Heart right ventricle (tissue), 16 donors: ENCODE results near the gene RPRD2. TPM values are rescaled to one million over a fixed set of nuclear protein-coding genes. Genes with fewer than 3 reads are reported as not detected.
A peak's percentile ranks its signal among the peaks of the same experiment; 100 is the strongest.

ENCODE experiments used
- ATAC-seq, 8 donors: fragments of 200-7000 bp; cut with Tn5 transposase; one replicate each; pipeline ENCODE4 v1.9.1; 2020; ENCODE audit warnings: mild to moderate bottlenecking in 8 of 8, moderate library complexity in 8 of 8, moderate number of reproducible peaks in 1 of 8
- DNase-seq, 2 donors: peaks; one replicate each; pipeline ENCODE4 v3.0.0-alpha.2; 2020
- H3K27ac ChIP-seq, 10 donors: fragments of 200-600 bp; sonication (generic) in 2 of 10; one replicate each; pipeline versions ENCODE4 v1.5.0 to v1.8.0; 2020 to 2022; ENCODE audit warnings: mild to moderate bottlenecking in 3 of 10
- H3K27me3 ChIP-seq, 7 donors: fragments of 200-600 bp; one replicate each; pipeline ENCODE4 v1.8.0; 2021 to 2022; ENCODE audit warnings: mild to moderate bottlenecking in 2 of 7
- H3K36me3 ChIP-seq, 9 donors: fragments of 200-600 bp; sonication (generic) in 1 of 9; one replicate each; pipeline versions ENCODE4 v1.5.0 to v1.8.0; 2020 to 2022; ENCODE audit warnings: mild to moderate bottlenecking in 2 of 9
- H3K4me1 ChIP-seq, 9 donors: fragments of 200-600 bp; sonication (generic) in 1 of 9; one replicate each; pipeline versions ENCODE4 v1.5.0 to v1.8.0; 2020 to 2022; ENCODE audit warnings: mild to moderate bottlenecking in 4 of 9
- H3K4me3 ChIP-seq, 10 donors: fragments of 200-600 bp; sonication (generic) in 2 of 10; one replicate each; pipeline versions ENCODE4 v1.5.0 to v1.8.0; 2020 to 2022; ENCODE audit warnings: mild to moderate bottlenecking in 7 of 10, moderate library complexity in 2 of 10
- H3K9me3 ChIP-seq, 11 donors: fragments of 200-600 bp in 10 of 11; sonication (generic) in 2 of 11; one replicate each; pipeline versions ENCODE4 v1.5.0 to v1.8.0; 2013 to 2022; ENCODE audit warnings: mild to moderate bottlenecking in 2 of 11, control low read depth in 1 of 11, moderate library complexity in 1 of 11
- WGBS, 2 donors: extraction: QIAGEN DNeasy Blood & Tissue Kit; methylation state at CpG; one replicate each; pipeline ENCODE4 v1.1.7; 2013; ENCODE audit warnings: inconsistent platforms in 1 of 2; 5-methylcytosine and 5-hydroxymethylcytosine counted together
- intact Hi-C, 10 donors: fragments of 100-400 bp; cut with DNase I; formaldehyde crosslinking; loops; one replicate each; pipeline versions ENCODE4 v1.11.1 to v1.14.2; 2022
- polyA plus RNA-seq, 2 donors: library from polyadenylated mRNA; stranded (reverse); fragments of 200-250 nt; gene quantifications; one replicate each; pipeline ENCODE4 v1.2.3, GENCODE V29; 2013
- total RNA-seq, 10 donors: library from RNA; stranded (reverse); fragmentation: NEBNext Ultra II Directional in 3 of 10; extraction: Animal tissue kit (Norgen Biotek cat#: 25700) in 3 of 10; gene quantifications; one replicate each; pipeline versions ENCODE4 v1.2.1 to v1.2.4, GENCODE V29; 2021 to 2023
- TF ChIP-seq, protein P1 (sequence below), 9 donors: fragments of 200-600 bp; sonication (generic) in 2 of 9; IDR thresholded peaks; one replicate each; pipeline versions ENCODE4 v1.5.0 to v1.8.0; 2021 to 2022; ENCODE audit warnings: antibody characterized with exemption in 9 of 9, mild to moderate bottlenecking in 5 of 9, moderate library complexity in 1 of 9
- donor health status: Arrhythmogenic right ventricular cardiomyopathy.
- donor health status: ischemic (EF 13 %, LVEDD 7.1; RV severe dilation, severe dysfunction).
- donor health status: healthy with polysubstance abuse.
- donor health status: DM: no; HTN: yes; CAD: no.
- donor health status: DM: no; HTN: no; CAD: no.
- donor health status: ischemic (EF 25% LVEDD 6.9; RV normal size, moderate dysfunction).
- donor health status: ischemic (EF 25% LVEDD 5.7; RV mildly dilated, moderate dysfunction).
- donor health status: healthy.
- donor health status: DM: yes; HTN: yes; CAD: no.
- donor health status: Ischemic cardiomyopathy.
- donor health status: ischemic (EF 35%, LVEDD 5.7; RV mildly dilated, moderate dysfunction).
- donor health status: nonischemic (EF 11% LVEDD 7.7; RV severe dilation, severe dysfunction).
- donor health status: DM: yes; HTN: yes; CAD: no.
- donor health status: PGD.
- donor health status: ischemic (EF 29% LVEDD 5.4; RV normal size, mild dysfunction).
- donor health status: nonischemic (EF 23%, LVEDD 6.1; RV moderate dilation, normal function).

Gene RPRD2
- total and polyA plus RNA-seq, 12 donors, result 4.0 to 34.5 (median 27.9) TPM

- ATAC-seq (no peak), DNase-seq (no peak)
- Histone ChIP-seq H3K4me3 (peak overlapping the region in 9 of 10 donors; percentile 59 to 94 (median 79)), H3K27me3 (no peaks in the 10 kb centered on the region), H3K4me1 (peaks cover 3 to 52% (median 37%) of the 10 kb centered on the region in 9 donors), H3K27ac (peak overlapping the region in 5 of 10 donors; percentile 95 to 98 (median 97)), H3K9me3 (no peaks in the 10 kb centered on the region), H3K36me3 (peaks cover 0 to 3% (median 0%) of the 10 kb centered on the region in 9 donors)
- intact Hi-C loops, result loop anchor here in 1 of 10 donors (10.0 kb wide), 1 partner anchor 68 kb away; no protein-coding TSS in a partner anchor
- WGBS, 2 donors, result 17% methylated on average over 12 of the region's 12 CpGs
- TF ChIP-seq, protein P1, sequence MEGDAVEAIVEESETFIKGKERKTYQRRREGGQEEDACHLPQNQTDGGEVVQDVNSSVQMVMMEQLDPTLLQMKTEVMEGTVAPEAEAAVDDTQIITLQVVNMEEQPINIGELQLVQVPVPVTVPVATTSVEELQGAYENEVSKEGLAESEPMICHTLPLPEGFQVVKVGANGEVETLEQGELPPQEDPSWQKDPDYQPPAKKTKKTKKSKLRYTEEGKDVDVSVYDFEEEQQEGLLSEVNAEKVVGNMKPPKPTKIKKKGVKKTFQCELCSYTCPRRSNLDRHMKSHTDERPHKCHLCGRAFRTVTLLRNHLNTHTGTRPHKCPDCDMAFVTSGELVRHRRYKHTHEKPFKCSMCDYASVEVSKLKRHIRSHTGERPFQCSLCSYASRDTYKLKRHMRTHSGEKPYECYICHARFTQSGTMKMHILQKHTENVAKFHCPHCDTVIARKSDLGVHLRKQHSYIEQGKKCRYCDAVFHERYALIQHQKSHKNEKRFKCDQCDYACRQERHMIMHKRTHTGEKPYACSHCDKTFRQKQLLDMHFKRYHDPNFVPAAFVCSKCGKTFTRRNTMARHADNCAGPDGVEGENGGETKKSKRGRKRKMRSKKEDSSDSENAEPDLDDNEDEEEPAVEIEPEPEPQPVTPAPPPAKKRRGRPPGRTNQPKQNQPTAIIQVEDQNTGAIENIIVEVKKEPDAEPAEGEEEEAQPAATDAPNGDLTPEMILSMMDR (IDR thresholded peaks at IDR 0.05), result no peak
Observed at GRCh38 chr1:150366416-150367296, 2.7 kb downstream of the RPRD2 start.

DNA sequence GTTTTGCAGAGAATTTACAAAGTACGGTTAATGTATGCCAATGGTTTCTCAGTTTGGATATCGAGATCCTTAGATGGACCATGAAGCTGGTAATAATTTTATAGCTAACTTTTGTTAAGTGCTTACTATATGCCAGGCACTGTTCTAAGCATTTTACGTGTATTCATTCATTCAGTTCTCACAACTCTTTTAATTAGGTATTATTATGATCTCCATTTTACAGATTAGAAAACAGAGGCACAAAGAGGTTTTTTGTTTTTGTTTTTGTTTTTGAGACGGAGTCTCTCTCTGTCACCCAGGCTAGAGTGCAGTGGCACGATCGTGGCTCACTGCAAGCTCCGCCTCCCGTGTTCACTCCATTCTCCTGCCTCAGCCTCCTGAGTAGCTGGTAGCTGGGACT is 7.2 kb downstream of the RPRD2 start:
- intact Hi-C loops, result no loop called here
- Histone ChIP-seq H3K27ac (no peak overlapping the region), H3K4me1 (peaks cover 7 to 78% (median 53%) of the 10 kb centered on the region in 9 donors), H3K9me3 (no peaks in the 10 kb centered on the region), H3K36me3 (peaks cover 0 to 3% (median 0%) of the 10 kb centered on the region in 9 donors), H3K27me3 (no peaks in the 10 kb centered on the region), H3K4me3 (no peak overlapping the region)
- TF ChIP-seq, protein P1 (IDR thresholded peaks at IDR 0.05), result no peak
- DNase-seq, result no peak
- 88 to 92% methylated on average over 8 of the region's 8 CpGs for WGBS, 2 donors
- ATAC-seq, result no peak

GRCh38 chr1:150372580-150372979 is 8.6 kb downstream of the RPRD2 start:
- Histone ChIP-seq H3K4me3 (no peak overlapping the region), H3K4me1 (peaks cover 4 to 66% (median 47%) of the 10 kb centered on the region in 9 donors), H3K27ac (no peak overlapping the region), H3K27me3 (no peaks in the 10 kb centered on the region), H3K9me3 (no peaks in the 10 kb centered on the region), H3K36me3 (peaks cover 0 to 3% (median 0%) of the 10 kb centered on the region in 9 donors)
- intact Hi-C loops, result no loop called here
- ATAC-seq, result no peak
- TF ChIP-seq, protein P1 (IDR thresholded peaks at IDR 0.05), result no peak
- 97 to 100% methylated on average over 1 of the region's 1 CpG for WGBS, 2 donors
- DNase-seq, result no peak

DNA sequence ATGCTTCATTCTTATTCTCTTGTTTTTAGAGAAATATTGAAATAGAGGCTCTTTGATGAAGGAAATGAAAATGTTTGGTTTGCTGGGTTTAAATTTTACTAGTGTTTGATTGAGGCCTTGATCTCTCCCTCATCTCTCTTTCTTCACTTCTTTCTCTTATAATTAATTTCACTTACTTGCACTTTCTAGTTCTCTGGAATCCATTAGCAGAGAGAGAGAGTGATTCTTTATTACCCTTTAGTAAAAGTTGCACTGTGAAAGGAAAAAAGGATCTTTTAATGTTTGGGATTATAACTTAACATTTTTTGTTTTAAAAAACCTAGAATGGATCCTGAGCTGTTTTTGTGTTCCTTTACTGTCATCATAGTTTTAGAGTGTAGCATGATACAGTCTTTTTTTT is 12.2 kb downstream of the RPRD2 start:
- Histone ChIP-seq H3K4me3 (no peak overlapping the region), H3K27me3 (no peaks in the 10 kb centered on the region), H3K27ac (no peak overlapping the region), H3K4me1 (peaks cover 4 to 49% (median 35%) of the 10 kb centered on the region in 9 donors), H3K36me3 (no peaks in the 10 kb centered on the region), H3K9me3 (no peaks in the 10 kb centered on the region)
- TF ChIP-seq, protein P1 (IDR thresholded peaks at IDR 0.05), result no peak
- intact Hi-C loops, result no loop called here
- no peak for ATAC-seq
- DNase-seq, result no peak
